Stimulated activated CD4-positive, alpha-beta T cell treated with anti-CD3 and anti-CD28 coated beads, Interleukin-2, amount 100 ng/mL, for 48 hours (primary cell): ENCODE measurements around the gene SLC6A1.
A peak's percentile ranks its signal among the peaks of the same experiment; 100 is the strongest.

ENCODE experiments used
- DNase-seq, 2 donors: peaks; one replicate each; pipeline ENCODE4 v3.0.0-alpha.2; 2020

SLC6A1 gene

DNA sequence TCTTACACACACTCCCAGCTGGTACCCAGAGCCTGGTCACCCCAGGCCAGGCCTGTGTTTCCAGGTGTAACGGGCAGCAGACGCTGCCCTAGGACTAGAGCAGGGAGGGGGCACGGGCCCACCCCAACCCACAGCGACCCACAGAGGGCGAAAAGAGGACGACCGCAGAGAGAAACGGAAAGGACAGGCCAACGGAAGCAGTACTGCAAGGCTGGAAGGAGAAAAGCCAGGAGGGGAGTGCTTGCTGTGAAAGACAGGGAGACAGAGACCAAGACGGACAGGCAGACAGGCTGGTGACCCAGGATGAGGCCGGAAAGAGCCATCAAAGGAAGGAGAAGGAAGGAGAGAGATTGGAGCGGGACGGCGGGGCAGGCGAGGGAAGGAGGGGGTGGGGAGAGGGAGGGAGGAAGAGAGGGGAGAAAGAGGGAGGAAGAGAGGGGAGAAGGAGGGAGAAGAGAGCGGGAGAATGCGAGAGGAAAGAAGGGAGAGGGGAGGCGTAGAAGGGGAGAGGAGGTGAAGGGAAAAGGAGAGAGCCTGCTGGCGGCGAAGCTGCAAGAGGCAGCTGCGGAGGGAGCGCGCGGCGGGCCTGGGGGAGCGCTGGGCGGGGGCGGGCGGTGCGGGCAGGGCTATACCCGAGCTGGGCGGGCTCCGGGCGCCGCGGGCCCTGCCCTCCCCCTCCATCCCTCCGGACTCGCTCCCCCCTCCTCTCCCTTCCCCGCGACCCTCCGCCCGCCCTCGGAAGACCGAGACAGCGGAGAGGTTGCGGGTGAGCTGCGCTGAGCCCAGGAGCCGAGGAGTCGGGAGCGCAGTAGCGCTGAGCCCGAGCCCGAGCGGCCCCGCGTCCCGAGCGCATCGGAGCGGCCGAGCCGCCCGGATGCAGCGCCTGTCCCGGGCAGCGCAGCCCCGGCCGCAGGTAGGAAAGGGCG is at the start of gene SLC6A1:
Gene SLC6A1 (plus strand): TSS at position 732 of the 926 bp plus-strand sequence. CDS start 24,464 bp downstream, outside the sequence.
- DNase-seq: no peak

DNA sequence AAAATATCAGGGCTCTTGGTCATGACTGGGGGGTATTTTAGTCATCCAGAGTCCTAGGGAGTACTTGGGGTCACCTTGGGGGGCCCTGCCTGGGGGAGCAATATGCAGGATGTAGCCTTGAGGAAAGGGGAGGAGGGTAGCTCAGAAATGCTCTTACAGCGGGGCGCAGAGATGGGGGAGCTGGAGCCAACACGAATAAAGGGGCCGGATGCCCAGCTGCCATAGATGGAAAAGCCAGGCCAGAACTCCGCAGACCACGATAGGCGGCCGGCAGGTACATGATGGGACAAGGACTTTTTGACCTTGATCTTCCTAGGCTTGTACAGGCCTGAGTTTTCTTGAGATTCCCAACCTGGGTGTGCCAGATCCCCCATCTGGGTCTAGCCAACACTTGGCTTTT is 47.7 kb upstream of the SLC6A1 start:
- DNase-seq: no peak

DNA sequence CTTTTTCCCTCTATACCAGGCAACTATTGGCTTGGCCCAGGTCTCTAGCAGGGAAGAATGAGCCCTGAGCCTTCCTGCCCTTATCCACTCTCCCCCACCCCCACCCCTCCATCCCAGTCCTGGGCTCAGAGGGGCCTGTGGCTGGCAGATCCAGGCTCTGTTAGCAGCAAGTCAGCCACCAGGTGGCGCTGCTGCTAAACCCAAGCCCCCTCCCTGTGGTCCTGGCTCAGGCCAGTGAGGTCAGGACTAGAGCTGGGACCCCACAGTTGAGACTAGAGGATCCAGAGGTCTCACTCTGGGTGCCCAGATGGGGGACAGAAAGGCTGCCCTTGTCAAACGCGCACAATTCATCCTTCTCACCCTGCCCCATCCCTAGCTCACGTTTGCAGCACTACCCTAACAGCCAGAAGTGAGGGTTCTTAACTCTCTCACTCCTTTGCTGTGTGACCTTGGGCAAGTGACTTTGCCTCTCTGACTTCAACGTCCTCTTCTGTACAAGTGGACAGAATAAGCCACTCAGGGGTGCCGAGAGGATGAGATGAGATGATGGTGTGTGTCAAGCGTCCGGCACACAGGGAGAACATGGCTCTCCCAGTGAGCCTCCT is 46.8 kb upstream of the SLC6A1 start:
- DNase-seq: peak; percentile 45 to 55

DNA sequence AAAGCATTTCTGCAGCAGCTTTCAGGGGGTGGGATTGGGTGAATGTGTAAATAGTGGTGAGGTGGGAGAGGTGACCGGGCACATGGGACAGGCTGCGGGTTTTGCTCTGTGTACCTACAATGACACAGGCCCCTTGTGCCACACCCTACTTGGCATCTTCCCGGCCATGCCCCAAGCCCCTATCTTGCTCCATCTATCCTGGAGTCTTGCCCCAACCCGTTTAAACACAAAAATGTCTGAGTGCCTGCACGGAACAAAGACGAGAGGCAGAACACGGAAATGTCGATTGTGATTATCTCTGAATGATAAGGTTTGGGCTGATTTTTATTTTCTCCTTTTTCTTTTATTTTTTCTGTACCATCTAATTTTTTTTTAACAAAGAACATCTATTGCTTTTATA is 46.0 kb upstream of the SLC6A1 start:
- DNase-seq: no peak

DNA sequence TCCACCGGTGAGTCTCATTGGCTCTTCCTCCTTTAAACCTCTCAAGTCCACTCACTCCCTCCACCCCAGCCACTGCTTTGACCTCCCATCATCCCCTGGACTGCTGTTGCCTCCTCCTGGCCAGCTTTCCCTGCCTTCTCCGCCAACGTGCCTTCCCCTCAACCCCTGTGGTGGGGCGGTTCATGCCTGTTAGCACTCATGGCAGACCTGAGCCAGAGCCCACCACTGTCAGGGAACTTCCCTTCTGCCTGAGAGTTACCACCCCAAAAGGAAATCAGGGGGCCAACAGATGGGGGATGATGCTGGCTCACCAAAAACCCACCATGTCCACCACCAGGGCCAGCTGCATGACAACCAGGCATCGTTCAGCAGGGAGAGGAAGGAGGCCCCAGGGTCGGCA is 44.2 kb upstream of the SLC6A1 start:
- no peak for DNase-seq

DNA sequence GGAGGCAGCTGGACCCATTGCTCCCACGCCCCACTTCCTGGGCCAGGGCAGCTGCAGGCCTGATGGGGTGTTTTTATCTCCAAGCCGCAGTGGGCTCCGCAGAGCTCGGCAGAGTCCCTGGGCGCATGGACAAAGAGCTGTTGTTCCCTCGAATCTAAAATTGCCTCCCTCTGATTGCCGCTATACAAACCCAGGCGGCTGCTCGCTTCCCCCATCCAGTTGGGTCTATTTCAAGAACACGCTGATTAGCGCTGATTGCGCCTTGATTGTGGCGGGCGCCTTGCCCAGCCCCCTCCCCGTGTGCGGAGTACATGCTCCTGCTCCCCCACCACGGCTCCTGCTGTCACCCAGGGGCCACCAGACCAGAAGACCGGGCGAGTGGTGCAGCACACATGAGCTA is 43.4 kb upstream of the SLC6A1 start:
- no peak for DNase-seq

DNA sequence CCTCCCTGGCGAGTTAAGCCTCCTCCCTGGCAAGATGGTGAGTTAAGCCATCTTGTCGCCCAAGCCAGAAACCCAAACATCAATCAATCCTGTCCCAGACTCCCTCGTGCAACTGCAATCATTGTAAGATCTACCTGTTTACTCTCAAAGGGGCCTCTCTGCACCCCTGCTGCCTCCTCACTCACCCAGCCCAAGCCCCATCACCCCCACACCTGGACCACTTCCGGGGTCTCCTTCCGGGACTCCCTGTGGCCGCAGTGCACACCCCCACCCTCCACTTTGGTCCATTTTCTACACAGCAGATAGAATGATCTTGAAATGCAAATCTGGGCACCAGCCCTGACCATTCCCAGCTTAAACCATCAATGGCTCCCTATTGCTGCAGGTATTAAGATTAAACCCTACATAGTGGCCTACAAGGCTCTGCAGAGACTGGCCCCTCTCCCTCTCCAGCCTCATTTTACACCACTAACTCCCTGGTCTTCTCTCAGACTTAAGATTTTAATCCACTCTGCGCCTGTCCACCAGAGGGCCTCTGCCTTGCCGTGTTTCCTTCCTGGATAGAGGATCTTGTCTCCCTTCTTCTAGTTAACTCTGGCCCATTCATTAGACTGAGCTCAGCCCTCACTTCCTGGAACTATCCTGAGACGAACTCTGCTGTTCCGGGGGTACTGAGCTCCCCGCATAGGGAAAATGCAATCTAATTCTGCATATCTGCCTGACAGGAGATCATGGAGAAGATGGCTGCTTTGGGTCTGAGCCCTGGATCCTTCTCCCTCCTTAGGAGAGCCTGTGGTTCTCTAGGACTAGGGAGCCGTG is 41.9 kb upstream of the SLC6A1 start:
- DNase-seq: no peak

DNA sequence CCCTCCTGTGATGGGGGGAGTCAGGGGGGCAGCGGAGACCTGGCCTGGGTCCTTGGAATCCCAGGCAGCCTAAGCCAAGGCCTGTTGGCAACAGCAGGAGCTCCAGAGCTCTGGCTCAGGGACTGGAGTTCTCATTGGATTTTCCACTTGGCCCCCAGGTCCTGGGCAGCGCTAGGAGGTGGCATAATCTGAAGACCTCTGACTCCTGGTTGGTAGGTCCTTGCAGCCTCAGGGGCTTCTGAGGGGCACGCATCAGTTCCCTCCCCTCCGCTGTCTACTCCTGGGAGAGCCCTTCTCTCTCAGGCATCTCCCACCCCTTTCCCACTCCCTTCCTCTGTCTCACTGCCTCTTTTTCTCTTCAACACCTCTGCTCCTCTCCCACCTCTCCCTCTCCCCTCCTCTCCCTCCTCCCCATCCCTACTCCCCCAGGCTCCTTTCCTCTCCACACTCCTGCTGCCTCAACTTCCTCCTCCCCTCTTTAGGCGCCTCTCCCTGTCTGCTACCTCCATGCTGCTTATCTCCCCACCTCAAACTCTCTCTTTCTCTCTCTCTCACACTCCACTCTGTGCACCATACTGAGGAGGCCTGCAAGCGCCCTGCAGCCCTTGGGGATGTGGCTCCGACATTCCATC is 41.1 kb upstream of the SLC6A1 start:
- no peak for DNase-seq

DNA sequence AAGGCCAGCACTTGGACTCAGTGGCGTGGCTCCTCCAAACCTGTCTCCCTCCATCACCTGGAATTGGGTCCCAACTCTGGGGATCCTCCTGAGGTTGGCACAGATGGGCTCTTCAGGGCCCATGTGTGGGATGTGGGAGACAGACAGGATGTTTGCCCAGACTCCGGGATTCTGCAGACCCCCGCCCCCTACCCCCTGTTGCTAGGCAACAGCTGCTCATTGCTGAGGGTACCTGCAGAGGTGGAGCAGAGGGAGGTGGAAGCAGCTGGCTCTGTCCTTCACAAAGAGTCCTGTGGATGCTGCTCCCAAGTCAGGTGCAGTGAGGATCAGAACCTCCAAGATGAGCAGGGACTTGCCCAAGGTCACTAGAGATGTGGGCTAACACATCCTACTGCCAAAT is 40.0 kb upstream of the SLC6A1 start:
- DNase-seq: no peak

DNA sequence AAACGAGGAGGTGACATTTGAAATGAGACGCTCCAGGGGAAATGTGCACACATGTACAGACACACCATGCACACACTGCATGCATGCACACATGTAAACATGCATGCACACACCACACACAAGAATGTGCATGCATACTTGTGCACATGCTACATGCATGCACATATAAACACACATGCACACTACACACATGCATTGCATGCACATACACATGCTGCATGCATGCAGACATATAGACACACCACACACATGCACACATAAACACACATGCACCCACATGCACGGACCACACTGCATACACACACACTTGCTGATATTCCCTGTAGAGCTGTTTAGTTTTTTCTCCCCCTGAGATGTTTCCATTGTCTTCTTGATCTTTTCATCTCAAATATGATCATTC is 37.8 kb upstream of the SLC6A1 start:
- no peak for DNase-seq

DNA sequence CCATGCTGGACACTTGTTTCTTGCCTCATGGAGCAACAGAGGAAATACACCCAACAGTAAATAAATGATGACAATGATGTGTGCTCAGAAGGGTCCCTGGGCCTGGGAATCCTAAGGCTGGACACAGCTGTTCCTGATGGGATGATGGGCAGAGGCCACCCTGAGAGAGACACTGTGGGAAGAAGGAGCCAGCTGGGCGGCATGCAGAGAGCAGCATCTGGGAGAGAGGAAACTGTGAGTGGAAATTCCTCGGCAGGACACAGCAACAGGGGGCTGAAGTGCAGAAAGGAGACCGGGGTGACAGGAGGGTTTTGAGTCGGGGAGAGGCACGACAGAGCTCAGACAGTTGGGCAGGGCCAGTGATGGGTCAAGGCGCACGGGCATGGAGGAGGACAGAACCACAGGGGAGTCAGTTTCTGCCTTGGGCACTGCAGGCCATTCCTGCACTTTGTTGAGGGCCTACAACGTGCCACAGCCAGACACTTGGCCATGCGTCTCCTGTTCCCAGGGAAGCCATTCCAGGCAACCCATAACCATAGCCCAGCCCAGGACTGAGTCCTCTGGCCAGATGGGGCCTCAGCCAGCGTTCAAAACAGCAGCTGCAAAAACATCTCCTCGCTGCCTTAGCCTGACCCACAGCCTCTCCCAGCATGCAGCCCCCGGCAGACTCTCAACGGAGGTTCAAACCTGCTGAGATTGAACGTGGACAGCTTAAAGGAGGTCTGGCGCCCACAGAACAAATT is 36.7 kb upstream of the SLC6A1 start:
- DNase-seq: no peak

DNA sequence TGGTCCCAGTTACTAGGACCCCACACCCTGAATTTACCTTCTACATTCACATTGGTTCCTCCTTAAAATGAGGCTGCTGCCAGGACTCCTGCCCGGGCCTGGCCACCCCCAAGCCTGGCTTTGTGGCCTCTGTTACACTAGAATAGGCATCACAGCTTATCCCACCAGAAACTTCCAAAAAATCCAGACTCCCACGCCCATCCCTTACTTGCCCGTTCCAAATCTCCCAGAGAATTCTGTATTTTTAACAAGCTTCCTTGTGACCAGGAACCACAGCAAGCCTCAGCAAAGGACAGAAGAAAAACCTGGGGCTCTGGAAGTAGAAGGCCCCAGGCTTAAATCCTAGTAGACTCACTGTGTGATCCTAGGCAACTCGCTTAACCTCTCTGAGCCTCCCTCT is 36.0 kb upstream of the SLC6A1 start:
- DNase-seq: no peak

DNA sequence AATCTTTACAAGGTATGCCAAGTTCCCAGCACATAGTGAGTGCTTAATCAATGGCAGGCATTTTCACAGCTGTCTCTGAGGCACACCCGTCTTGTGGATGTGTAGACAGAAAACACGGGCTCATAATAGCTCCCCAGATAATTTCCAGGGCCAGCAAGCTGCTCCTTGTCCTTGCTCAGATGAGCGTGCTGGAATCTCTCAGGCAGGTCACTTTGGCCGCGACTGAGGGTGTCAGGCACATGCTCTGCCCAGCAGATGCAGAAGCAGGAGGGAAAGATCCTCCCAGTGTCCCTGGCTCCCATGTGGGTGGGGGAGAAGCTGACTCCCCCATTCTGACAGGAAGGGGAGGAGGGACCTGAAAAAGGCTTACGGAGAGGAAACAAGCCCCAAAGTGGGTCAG is 35.6 kb upstream of the SLC6A1 start:
- DNase-seq: no peak

DNA sequence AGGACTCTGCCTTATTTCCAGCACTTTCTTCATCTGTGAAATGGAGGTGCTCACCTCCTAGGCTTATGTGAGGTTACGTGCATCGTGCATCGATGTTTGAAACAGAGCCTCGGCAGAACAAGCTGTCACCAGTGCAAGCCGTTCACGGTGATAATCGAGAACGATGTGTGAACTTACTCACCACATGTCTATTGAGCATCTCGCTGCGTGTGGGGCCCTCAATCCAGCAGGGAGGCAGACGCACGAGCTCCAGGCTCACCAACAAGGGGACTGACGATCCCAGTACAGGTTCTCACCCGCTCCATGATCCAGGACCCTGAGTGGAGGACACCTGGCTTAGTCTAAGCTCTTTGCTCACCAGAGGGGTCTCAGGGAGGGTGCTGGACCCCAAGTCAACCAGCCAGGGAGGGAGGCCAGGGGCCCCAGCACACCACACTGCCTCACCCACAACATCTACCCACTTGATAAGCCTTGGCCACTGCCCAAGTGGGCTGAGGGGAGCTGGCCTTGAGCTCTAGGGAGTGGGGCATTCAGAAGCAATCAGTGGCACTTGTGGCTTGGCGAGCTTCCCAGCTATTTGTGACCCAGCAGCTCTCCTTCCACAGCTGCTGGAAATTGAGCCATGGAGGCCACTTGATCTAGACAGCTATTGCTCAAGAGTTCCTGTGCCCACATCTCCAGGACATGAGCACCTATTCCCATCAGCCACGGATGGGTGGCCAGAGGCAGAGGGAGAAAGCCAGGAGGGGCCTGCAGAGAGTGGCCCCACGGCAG is 34.4 kb upstream of the SLC6A1 start:
- no peak for DNase-seq

DNA sequence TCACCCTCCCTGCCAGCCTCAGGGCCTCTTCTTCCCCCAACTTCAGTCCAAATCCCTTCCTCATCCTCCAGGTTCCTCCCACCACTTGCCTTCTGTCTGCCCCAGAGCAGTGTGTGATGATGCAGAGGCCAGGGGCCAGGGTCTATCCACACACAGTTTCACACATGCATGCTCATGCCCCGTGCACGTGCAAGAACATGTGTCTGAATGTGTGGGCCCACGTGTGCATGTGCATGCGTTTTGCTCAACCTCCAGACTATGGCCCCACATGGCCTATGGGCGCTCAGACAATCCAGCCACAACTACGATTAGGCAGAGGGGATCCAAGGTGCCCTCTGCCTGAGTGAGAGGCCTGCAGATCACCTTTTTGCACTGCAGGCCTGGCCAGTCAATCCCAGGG is 32.3 kb upstream of the SLC6A1 start:
- DNase-seq: no peak

DNA sequence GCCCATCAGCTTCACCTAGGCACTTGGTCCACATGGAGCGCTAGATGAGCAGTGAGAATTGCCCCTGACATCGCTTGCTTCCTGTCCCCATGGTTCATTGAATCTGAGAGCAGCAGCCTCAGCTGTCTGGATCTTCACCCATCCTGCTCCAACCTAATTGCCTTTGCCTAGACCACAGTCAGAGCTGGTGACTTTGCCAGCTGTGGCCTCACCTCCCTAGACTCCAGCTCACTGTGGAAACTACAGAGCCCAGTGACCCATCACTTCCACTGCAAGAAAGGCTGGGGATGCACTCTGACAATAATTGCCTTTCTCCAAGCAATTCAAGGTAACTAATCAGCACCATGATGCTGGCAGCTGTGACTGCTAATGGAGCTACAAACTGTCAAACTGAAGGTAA is 30.6 kb upstream of the SLC6A1 start:
- no peak for DNase-seq

DNA sequence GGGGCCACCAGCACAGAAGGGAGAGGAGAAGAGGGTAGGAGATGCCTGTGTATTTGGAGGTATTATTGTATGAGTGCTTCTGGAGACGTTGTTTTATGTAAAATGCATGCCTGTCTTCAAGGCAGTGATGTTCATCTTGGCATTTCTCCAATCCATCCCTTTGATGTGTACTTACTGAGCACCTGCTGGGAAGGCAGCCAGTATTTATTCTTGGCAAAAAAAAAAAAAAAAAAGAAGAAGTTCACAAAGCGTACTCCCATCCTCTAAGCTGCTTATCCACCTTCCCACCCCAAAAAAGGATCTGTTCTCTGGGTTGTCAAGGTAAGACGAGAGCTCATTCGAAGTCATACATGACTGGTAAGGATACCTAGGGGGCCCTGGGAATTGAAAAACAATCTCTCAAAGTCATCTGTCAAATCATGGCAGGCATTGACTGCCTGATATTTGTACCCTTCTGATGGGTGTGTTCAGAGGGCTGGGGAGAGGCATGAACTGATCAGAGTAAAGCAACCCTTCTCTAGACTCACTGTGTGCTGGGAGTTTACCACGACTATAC is 30.0 kb upstream of the SLC6A1 start:
- DNase-seq: no peak

DNA sequence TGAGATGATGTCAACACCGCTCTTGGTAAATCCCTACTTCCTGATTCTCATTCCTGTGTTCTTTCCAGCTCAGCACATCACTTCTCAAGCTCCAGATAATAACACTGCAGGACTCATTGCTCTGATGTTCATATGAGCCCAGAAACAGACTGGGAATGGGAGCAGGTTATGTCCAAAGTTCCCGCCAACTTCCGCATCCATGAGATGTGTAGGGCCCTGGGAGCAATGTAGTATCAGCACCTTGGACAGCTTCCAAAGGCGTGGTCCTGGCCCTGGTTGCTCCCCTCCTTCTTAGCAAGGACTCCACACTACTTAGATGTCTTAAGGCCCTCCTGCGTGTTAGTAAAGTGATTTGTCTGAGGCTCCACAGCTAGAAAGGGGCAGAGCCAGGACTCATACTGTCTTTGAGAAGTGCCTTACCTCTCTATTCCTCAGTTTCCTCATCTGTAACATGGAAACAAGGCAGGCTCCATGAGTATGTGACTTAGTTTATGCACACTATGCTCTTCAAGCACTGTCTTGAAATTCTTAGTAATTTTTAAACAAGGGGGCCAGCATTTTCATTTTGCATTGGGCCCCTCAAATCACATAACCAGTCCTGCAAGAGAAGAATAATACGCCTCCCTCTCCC is 27.9 kb upstream of the SLC6A1 start:
- no peak for DNase-seq

DNA sequence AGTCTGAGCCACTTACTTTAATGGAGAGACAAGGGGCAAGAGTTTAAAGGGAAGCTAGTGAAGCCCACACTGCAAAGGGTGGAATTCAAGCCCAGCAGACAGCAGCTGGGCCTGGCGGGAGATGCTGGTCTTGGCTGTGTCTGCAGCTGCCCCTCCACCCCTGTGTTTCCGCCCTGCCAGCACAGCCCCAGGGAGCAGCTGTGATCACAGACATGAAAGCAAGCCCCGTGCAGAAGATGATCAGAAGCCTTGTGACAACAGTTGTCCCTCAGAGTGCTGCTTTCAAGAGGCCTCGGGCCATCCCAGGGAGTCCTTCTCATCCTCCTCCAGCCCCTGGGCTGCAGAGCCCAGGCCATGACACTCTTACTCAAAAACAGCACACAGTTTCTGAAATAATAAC is 24.1 kb upstream of the SLC6A1 start:
- no peak for DNase-seq

DNA sequence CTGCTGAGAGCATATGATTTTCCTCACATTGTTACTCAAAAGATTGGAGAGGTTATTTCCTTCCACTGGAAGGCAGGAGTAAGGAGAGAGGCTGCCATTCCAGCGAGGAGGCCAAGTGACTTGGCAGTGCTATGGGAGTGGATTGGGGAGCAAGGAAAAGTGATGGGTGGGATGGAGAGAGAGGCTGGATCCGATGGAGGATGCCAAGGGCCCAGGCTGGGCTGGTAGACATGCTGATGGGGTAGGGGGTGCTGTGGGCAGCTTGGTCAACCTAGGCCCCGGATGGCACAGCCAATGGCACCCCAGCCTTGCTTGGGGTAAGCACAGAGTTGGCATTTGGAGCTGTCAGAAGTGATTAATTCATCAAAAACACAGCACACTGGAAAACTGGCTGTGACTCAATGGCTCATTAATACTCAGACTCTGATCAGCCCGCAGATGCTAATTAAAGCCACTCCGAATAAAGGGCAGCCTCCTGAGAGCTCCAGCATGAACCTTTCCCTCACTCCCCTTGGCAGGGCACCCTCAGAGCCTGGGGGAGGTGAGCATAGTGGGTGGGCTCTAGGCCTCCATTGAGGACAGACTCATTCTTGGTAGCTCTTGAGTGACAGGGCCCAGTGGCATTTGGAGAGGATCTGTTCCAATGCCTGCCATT is 22.1 kb upstream of the SLC6A1 start:
- DNase-seq: no peak
